Karpas-422 (cell line): ENCODE data around the gene MIOS. TPM values are rescaled to one million over a fixed set of nuclear protein-coding genes. Genes with fewer than 3 reads are reported as not detected.

Source experiments
- DNase-seq: peaks from one replicate; pipeline ENCODE4 v3.0.0-alpha.2; 2015
- H2AFZ ChIP-seq: fragments of 200-600 bp; sonication (generic); 2 replicates; pipeline ENCODE4 v1.6.1; 2014; ENCODE audit warnings: antibody characterized with exemption, low read length, mixed read lengths
- H3K27ac ChIP-seq: fragments of 200-600 bp; sonication (generic); 2 replicates; pipeline ENCODE4 v1.5.1; 2014; ENCODE audit warnings: mild to moderate bottlenecking, low read length, moderate library complexity
- H3K27me3 ChIP-seq: fragments of 200-600 bp; sonication (generic); 2 replicates; pipeline ENCODE4 v1.6.1; 2014; ENCODE audit warnings: low read length, mixed read lengths
- H3K36me3 ChIP-seq: fragments of 200-600 bp; sonication (generic); 2 replicates; pipeline ENCODE4 v1.6.1; 2014; ENCODE audit warnings: low read length, mixed read lengths; ENCODE audit not compliant: insufficient read depth
- H3K4me1 ChIP-seq: fragments of 200-600 bp; sonication (generic); 2 replicates; pipeline ENCODE4 v1.6.1; 2014; ENCODE audit warnings: mild to moderate bottlenecking, low read length, mixed read lengths
- H3K4me2 ChIP-seq: fragments of 200-600 bp; sonication (generic); 2 replicates; pipeline ENCODE4 v1.6.1; 2014; ENCODE audit warnings: low read length, low read depth, mild to moderate bottlenecking; ENCODE audit not compliant: poor library complexity, severe bottlenecking
- H3K4me3 ChIP-seq: fragments of 200-600 bp; sonication (generic); 2 replicates; pipeline ENCODE4 v1.5.1; 2014; ENCODE audit warnings: mild to moderate bottlenecking, antibody characterized with exemption, low read length, mixed read lengths
- H3K79me2 ChIP-seq: fragments of 200-600 bp; sonication (generic); 2 replicates; pipeline ENCODE4 v1.6.1; 2014; ENCODE audit warnings: mild to moderate bottlenecking, low read length, mixed read lengths
- H3K9ac ChIP-seq: fragments of 200-600 bp; sonication (generic); 2 replicates; pipeline ENCODE4 v1.6.0; 2014; ENCODE audit warnings: low read length
- H3K9me2 ChIP-seq: fragments of 200-600 bp; sonication (generic), shearing (Covaris generic); replicated peaks from 2 replicates; pipeline ENCODE4 v1.6.0; 2014; ENCODE audit warnings: mild to moderate bottlenecking, low read length, moderate library complexity; ENCODE audit not compliant: insufficient read depth
- H3K9me3 ChIP-seq: fragments of 300-700, 200-600 bp; sonication (generic); 2 replicates; pipeline ENCODE4 v1.6.1; 2014; ENCODE audit warnings: low read length, mixed read lengths
- H4K20me1 ChIP-seq: fragments of 200-600 bp; sonication (generic); 2 replicates; pipeline ENCODE4 v1.6.1; 2014; ENCODE audit warnings: mild to moderate bottlenecking, antibody characterized with exemption, low read length, low read depth; ENCODE audit not compliant: insufficient read depth
- total RNA-seq: library from RNA; depleted of rRNA; stranded (reverse); fragments of >200 nt; shearing (Covaris generic); gene quantifications from 2 replicates; pipeline ENCODE4 v1.2.3, GENCODE V29; 2014; ENCODE audit warnings: low replicate concordance

The MIOS gene
- total RNA-seq, 1 experiment from 2014 or later, result 105 TPM

- Histone ChIP-seq H3K9ac (no peak overlapping the region), H3K79me2 (no peaks in the 10 kb centered on the region), H2AFZ (no peak overlapping the region), H3K36me3 (no peaks in the 10 kb centered on the region), H3K9me3 (no peaks in the 10 kb centered on the region), H3K27ac (no peak overlapping the region), H3K4me3 (no peak overlapping the region), H3K9me2 (no peaks in the 10 kb centered on the region), H3K4me2 (no peak overlapping the region), H4K20me1 (no peaks in the 10 kb centered on the region), H3K27me3 (no peaks in the 10 kb centered on the region), H3K4me1 (no peaks in the 10 kb centered on the region)
- DNase-seq, result no peak
These were observed 39.6 kb upstream of the MIOS start for GRCh38 chr7:7527047-7527446.

- Histone ChIP-seq H3K27me3 (no peaks in the 10 kb centered on the region), H3K4me2 (no peak overlapping the region), H3K27ac (no peak overlapping the region), H3K4me1 (no peaks in the 10 kb centered on the region), H2AFZ (no peak overlapping the region), H3K79me2 (no peaks in the 10 kb centered on the region), H3K9me2 (no peaks in the 10 kb centered on the region), H3K9me3 (no peaks in the 10 kb centered on the region), H3K4me3 (no peak overlapping the region), H4K20me1 (no peaks in the 10 kb centered on the region), H3K9ac (no peak overlapping the region), H3K36me3 (no peaks in the 10 kb centered on the region)
- DNase-seq, result no peak
These were observed 37.4 kb upstream of the MIOS start for GRCh38 chr7:7529328-7529727.

GRCh38 chr7:7533831-7534430, 32.8 kb upstream of the MIOS start:
- Histone ChIP-seq H3K9me2 (no peaks in the 10 kb centered on the region), H4K20me1 (no peaks in the 10 kb centered on the region)

GRCh38 chr7:7535691-7536090, 31.0 kb upstream of the MIOS start, which contains the start of gene COL28A1:
COL28A1 (minus strand) TSS chr7:7535873; CDS start chr7:7532875, 2,998 bp downstream.
- DNase-seq, result no peak
- Histone ChIP-seq H3K4me1 (no peaks in the 10 kb centered on the region), H3K36me3 (no peaks in the 10 kb centered on the region), H3K79me2 (no peaks in the 10 kb centered on the region), H3K27me3 (no peaks in the 10 kb centered on the region), H3K4me2 (no peak within 1 kb of the TSS), H2AFZ (no peak within 1 kb of the TSS), H3K9me3 (no peaks in the 10 kb centered on the region), H4K20me1 (no peaks in the 10 kb centered on the region), H3K4me3 (no peak within 1 kb of the TSS), H3K9ac (no peak within 1 kb of the TSS), H3K27ac (no peak within 1 kb of the TSS), H3K9me2 (no peaks in the 10 kb centered on the region)

More at GRCh38 chr7:7533831-7534430, 32.8 kb upstream of the MIOS start:
- no peaks in the 10 kb centered on the region for H3K36me3 ChIP-seq
- H3K27me3 ChIP-seq, result no peaks in the 10 kb centered on the region
- H3K4me2 ChIP-seq, result no peak overlapping the region
- no peak overlapping the region for H2AFZ ChIP-seq
- no peaks in the 10 kb centered on the region for H3K4me1 ChIP-seq
- no peak overlapping the region for H3K4me3 ChIP-seq
- no peaks in the 10 kb centered on the region for H3K79me2 ChIP-seq
- no peaks in the 10 kb centered on the region for H3K9me3 ChIP-seq
- H3K27ac ChIP-seq, result no peak overlapping the region
- H3K9ac ChIP-seq, result no peak overlapping the region
- DNase-seq, result no peak

GRCh38 chr7:7536396-7537019, 30.2 kb upstream of the MIOS start:
- no peak overlapping the region for H3K9ac ChIP-seq
- no peaks in the 10 kb centered on the region for H3K4me1 ChIP-seq
- no peak overlapping the region for H3K27ac ChIP-seq
- no peak for DNase-seq
- no peaks in the 10 kb centered on the region for H3K9me2 ChIP-seq
- H3K36me3 ChIP-seq, result no peaks in the 10 kb centered on the region
- no peak overlapping the region for H2AFZ ChIP-seq
- no peak overlapping the region for H3K4me2 ChIP-seq
- H3K4me3 ChIP-seq, result no peak overlapping the region
- no peaks in the 10 kb centered on the region for H3K27me3 ChIP-seq
- H4K20me1 ChIP-seq, result no peaks in the 10 kb centered on the region
- H3K79me2 ChIP-seq, result no peaks in the 10 kb centered on the region
- H3K9me3 ChIP-seq, result no peaks in the 10 kb centered on the region

GRCh38 chr7:7537711-7538110, 29.0 kb upstream of the MIOS start:
- no peaks in the 10 kb centered on the region for H3K9me2 ChIP-seq
- H3K4me3 ChIP-seq, result no peak overlapping the region
- no peaks in the 10 kb centered on the region for H3K36me3 ChIP-seq
- no peak overlapping the region for H3K4me2 ChIP-seq
- no peaks in the 10 kb centered on the region for H3K9me3 ChIP-seq
- H3K27ac ChIP-seq, result no peak overlapping the region
- no peak overlapping the region for H2AFZ ChIP-seq
- H3K27me3 ChIP-seq, result no peaks in the 10 kb centered on the region
- H3K4me1 ChIP-seq, result no peaks in the 10 kb centered on the region
- DNase-seq, result no peak
- H3K9ac ChIP-seq, result no peak overlapping the region
- H4K20me1 ChIP-seq, result no peaks in the 10 kb centered on the region
- no peaks in the 10 kb centered on the region for H3K79me2 ChIP-seq

GRCh38 chr7:7539152-7539551, 27.5 kb upstream of the MIOS start:
- Histone ChIP-seq H3K9me2 (no peaks in the 10 kb centered on the region), H3K9me3 (no peaks in the 10 kb centered on the region), H3K36me3 (no peaks in the 10 kb centered on the region), H3K4me2 (no peak overlapping the region), H3K79me2 (no peaks in the 10 kb centered on the region), H3K4me3 (no peak overlapping the region), H3K27ac (no peak overlapping the region), H2AFZ (no peak overlapping the region), H3K9ac (no peak overlapping the region), H4K20me1 (no peaks in the 10 kb centered on the region), H3K27me3 (no peaks in the 10 kb centered on the region), H3K4me1 (no peaks in the 10 kb centered on the region)
- DNase-seq, result no peak

- Histone ChIP-seq H3K9me2 (no peaks in the 10 kb centered on the region), H3K27me3 (no peaks in the 10 kb centered on the region), H4K20me1 (no peaks in the 10 kb centered on the region), H2AFZ (no peak overlapping the region), H3K4me2 (no peak overlapping the region), H3K36me3 (no peaks in the 10 kb centered on the region), H3K27ac (no peak overlapping the region), H3K4me3 (no peak overlapping the region), H3K79me2 (no peaks in the 10 kb centered on the region), H3K9me3 (no peaks in the 10 kb centered on the region), H3K9ac (no peak overlapping the region), H3K4me1 (no peaks in the 10 kb centered on the region)
- DNase-seq, result no peak
These were observed 27.0 kb upstream of the MIOS start for GRCh38 chr7:7539711-7540110.
